H1 (cell line): ENCODE results near the gene BCL2L11.

Experiments used
- ASH2L ChIP-seq: fragments of 200-600, 300-600 bp; sonication (generic); IDR thresholded peaks from one replicate; pipeline ENCODE4 v1.7.1; 2017; ENCODE audit warnings: low read length
- CHD2 ChIP-seq: IDR thresholded peaks from 2 replicates; pipeline ENCODE4 v1.6.1; 2012; ENCODE audit warnings: low read length, improper control_type of control experiment
- EP300 ChIP-seq, 2 experiments: IDR thresholded peaks; 1 replicate in 1 of 2; 2 replicates in 1 of 2; pipeline ENCODE4 v1.6.1; 2011 to 2012; ENCODE audit warnings: low read depth in 2 of 2, low read length in 2 of 2, mild to moderate bottlenecking in 2 of 2, borderline replicate concordance in 1 of 2, inconsistent platforms in 1 of 2, moderate library complexity in 1 of 2
- GABPA ChIP-seq: IDR thresholded peaks from 2 replicates; pipeline ENCODE4 v1.6.1; 2011; ENCODE audit warnings: mild to moderate bottlenecking, low read length, moderate library complexity, borderline replicate concordance; ENCODE audit not compliant: insufficient read depth
- JUN ChIP-seq: IDR thresholded peaks from 2 replicates; pipeline ENCODE4 v1.6.1; 2011; ENCODE audit warnings: low read depth, mild to moderate bottlenecking, improper control_type of control experiment, low read length
- POLR2AphosphoS5 ChIP-seq: IDR thresholded peaks from 2 replicates; pipeline ENCODE4 v1.6.1; 2011; ENCODE audit warnings: low read depth, low read length
- SAP30 ChIP-seq: fragments of 300-600 bp; sonication (generic); IDR thresholded peaks from 2 replicates; pipeline ENCODE4 v1.7.1; 2012; ENCODE audit warnings: low read length, moderate library complexity, mild to moderate bottlenecking, inconsistent platforms; ENCODE audit not compliant: insufficient read depth, insufficient replicate concordance
- TAF1 ChIP-seq: IDR thresholded peaks from 2 replicates; pipeline ENCODE4 v1.6.1; 2011; ENCODE audit warnings: mild to moderate bottlenecking, low read depth, low read length
- TCF12 ChIP-seq: IDR thresholded peaks from 2 replicates; pipeline ENCODE4 v1.6.1; 2011; ENCODE audit warnings: low read depth, mild to moderate bottlenecking, low read length
- TF ChIP-seq, protein P1 (sequence below), 3 experiments: IDR thresholded peaks; 1 replicate in 2 of 3; 2 replicates in 1 of 3; pipeline versions ENCODE4 v1.5.1 to v1.6.1; 2011; ENCODE audit warnings: low read length in 3 of 3, mild to moderate bottlenecking in 3 of 3, inconsistent platforms in 2 of 3, low read depth in 1 of 3, moderate library complexity in 1 of 3; ENCODE audit not compliant: insufficient read depth in 1 of 3; ENCODE audit errors: control extremely low read depth in 1 of 3
- TF ChIP-seq, protein P2 (sequence below): IDR thresholded peaks from 2 replicates; pipeline ENCODE4 v1.6.1; 2012; ENCODE audit warnings: inconsistent platforms

DNA sequence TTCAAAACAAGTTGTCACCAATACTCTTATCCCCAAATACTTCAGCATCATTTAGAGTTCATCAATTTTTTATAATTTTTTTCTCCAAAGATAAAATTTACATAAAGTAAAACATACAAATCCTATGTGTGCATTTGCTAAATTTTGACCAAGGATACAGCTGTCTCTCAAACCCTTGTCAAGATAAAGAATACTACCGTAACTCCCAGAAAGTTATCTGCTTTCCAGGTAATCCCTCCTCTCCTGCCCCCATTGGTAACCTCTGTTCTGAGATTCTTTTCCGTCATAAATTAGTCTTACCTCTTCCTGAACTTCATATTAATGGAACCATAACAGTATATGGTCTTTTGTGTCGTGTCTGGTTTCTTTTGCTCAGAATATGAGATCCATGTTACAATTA is 49.2 kb downstream of the BCL2L11 start:
- TF ChIP-seq SAP30, result no peak
- TF ChIP-seq, protein P1, sequence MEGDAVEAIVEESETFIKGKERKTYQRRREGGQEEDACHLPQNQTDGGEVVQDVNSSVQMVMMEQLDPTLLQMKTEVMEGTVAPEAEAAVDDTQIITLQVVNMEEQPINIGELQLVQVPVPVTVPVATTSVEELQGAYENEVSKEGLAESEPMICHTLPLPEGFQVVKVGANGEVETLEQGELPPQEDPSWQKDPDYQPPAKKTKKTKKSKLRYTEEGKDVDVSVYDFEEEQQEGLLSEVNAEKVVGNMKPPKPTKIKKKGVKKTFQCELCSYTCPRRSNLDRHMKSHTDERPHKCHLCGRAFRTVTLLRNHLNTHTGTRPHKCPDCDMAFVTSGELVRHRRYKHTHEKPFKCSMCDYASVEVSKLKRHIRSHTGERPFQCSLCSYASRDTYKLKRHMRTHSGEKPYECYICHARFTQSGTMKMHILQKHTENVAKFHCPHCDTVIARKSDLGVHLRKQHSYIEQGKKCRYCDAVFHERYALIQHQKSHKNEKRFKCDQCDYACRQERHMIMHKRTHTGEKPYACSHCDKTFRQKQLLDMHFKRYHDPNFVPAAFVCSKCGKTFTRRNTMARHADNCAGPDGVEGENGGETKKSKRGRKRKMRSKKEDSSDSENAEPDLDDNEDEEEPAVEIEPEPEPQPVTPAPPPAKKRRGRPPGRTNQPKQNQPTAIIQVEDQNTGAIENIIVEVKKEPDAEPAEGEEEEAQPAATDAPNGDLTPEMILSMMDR (IDR thresholded peaks at IDR 0.05; ENCODE audit: control extremely low read depth in 1 of 3, insufficient read depth in 1 of 3, low read depth in 1 of 3, low read length in 3 of 3), result no peak
- TF ChIP-seq TCF12, result no peak
- TF ChIP-seq ASH2L, result no peak
- TF ChIP-seq JUN, result no peak
- TF ChIP-seq EP300 (IDR thresholded peaks at IDR 0.05; ENCODE audit: borderline replicate concordance in 1 of 2, low read depth in 2 of 2, low read length in 2 of 2), result no peak
- no peak for TF ChIP-seq POLR2AphosphoS5
- TF ChIP-seq CHD2, result no peak
- TF ChIP-seq, protein P2, sequence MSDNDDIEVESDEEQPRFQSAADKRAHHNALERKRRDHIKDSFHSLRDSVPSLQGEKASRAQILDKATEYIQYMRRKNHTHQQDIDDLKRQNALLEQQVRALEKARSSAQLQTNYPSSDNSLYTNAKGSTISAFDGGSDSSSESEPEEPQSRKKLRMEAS, result no peak
- TF ChIP-seq TAF1, result no peak
- TF ChIP-seq GABPA, result no peak
